Panc1 (cell line): ENCODE data around the gene MCU. TPM values are rescaled to one million over a fixed set of nuclear protein-coding genes. Genes with fewer than 3 reads are reported as not detected.
A peak's percentile ranks its signal among the peaks of the same experiment; 100 is the strongest.

Experiments used
- ATAC-seq: fragments of 200-7000 bp; cut with Tn5 transposase; 2 replicates; pipeline ENCODE4 v1.9.1; 2020; ENCODE audit warnings: mild to moderate bottlenecking, moderate library complexity
- BruUV-seq: library from RNA; stranded (reverse); fragments of 400-500 nt; replicated peaks from 2 replicates; lab custom pipeline; 2021; lab: Mats Ljungman, UMichigan
- CTCF ChIA-PET: fragments of 300-600 bp; sonication (Branson Sonifier 250); formaldehyde crosslinking; loops from one replicate; lab custom pipeline; 2022; ENCODE audit warnings: antibody characterized with exemption; lab: Charles Lee
- POLR2A ChIA-PET: fragments of 300-600 bp; sonication (Branson Sonifier 250); formaldehyde crosslinking; loops from one replicate; lab custom pipeline; 2022; ENCODE audit warnings: antibody characterized with exemption; lab: Charles Lee
- DNase-seq: peaks from one replicate; pipeline ENCODE4 v3.0.0-alpha.2; 2010; ENCODE audit warnings: low read depth, low spot score
- H3K27ac ChIP-seq: 2 replicates; pipeline ENCODE4 v1.5.1; 2011; ENCODE audit warnings: mild to moderate bottlenecking, low read length, inconsistent platforms
- H3K27me3 ChIP-seq: fragments of 200-500 bp; sonication (Bioruptor generic); 2 replicates; pipeline ENCODE4 v1.6.0; 2014; ENCODE audit warnings: low read length, inconsistent platforms; ENCODE audit not compliant: control insufficient read depth, insufficient read depth
- H3K36me3 ChIP-seq: fragments of 200-500 bp; sonication (Bioruptor generic); 2 replicates; pipeline ENCODE4 v1.5.1; 2014; ENCODE audit warnings: inconsistent platforms, mild to moderate bottlenecking, low read length, moderate library complexity; ENCODE audit not compliant: control insufficient read depth, insufficient read depth
- H3K4me1 ChIP-seq: 2 replicates; pipeline ENCODE4 v1.5.1; 2011; ENCODE audit warnings: inconsistent platforms, mild to moderate bottlenecking, low read length, moderate library complexity; ENCODE audit not compliant: control insufficient read depth, insufficient read depth
- H3K4me3 ChIP-seq, 2 experiments: 2 replicates each; pipeline ENCODE4 v1.5.1; 2011 to 2012; ENCODE audit warnings: low read depth in 2 of 2, low read length in 2 of 2, mild to moderate bottlenecking in 2 of 2, inconsistent platforms in 1 of 2, moderate library complexity in 1 of 2
- H3K9me3 ChIP-seq: fragments of 200-500 bp; sonication (Bioruptor generic); 2 replicates; pipeline ENCODE4 v1.5.1; 2014; ENCODE audit warnings: low read depth, mild to moderate bottlenecking, inconsistent platforms, low read length, moderate library complexity; ENCODE audit not compliant: control insufficient read depth, insufficient read depth
- CTCF ChIP-seq: fragments of 450-650 bp; IDR thresholded peaks from 2 replicates; pipeline ENCODE4 v1.5.1; 2017; ENCODE audit warnings: mild to moderate bottlenecking
- POLR2AphosphoS5 ChIP-seq: IDR thresholded peaks from 2 replicates; pipeline ENCODE4 v1.6.1; 2012; ENCODE audit warnings: mild to moderate bottlenecking, low read depth, low read length, moderate library complexity
- REST ChIP-seq, 2 experiments: IDR thresholded peaks; 2 replicates each; pipeline ENCODE4 v1.6.1; 2011 to 2012; ENCODE audit warnings: low read depth in 2 of 2, control low read depth in 1 of 2, low read length in 1 of 2, mild to moderate bottlenecking in 1 of 2, moderate library complexity in 1 of 2; ENCODE audit not compliant: insufficient read depth in 1 of 2
- SIN3A ChIP-seq: IDR thresholded peaks from 2 replicates; pipeline ENCODE4 v1.6.1; 2012; ENCODE audit warnings: low read depth, mild to moderate bottlenecking, low read length, moderate library complexity, borderline replicate concordance; ENCODE audit not compliant: insufficient read depth
- TCF7L2 ChIP-seq: IDR thresholded peaks from 2 replicates; pipeline ENCODE4 v1.6.1; 2011; ENCODE audit warnings: mild to moderate bottlenecking, low read depth, low read length, inconsistent platforms
- in situ Hi-C: cut with HindIII; loops from 2 replicates; pipeline ENCODE4 v1.10.0; 2016; ENCODE audit warnings: low sequenced_read_pairs, low pct_unique_long_range_greater_than_20kb
- intact Hi-C: fragments of 100-400 bp; cut with micrococcal nuclease; formaldehyde crosslinking; loops from one replicate; pipeline ENCODE4 v1.10.0; 2022; ENCODE audit not compliant: unreplicated experiment
- total RNA-seq: library from RNA; stranded (reverse); gene quantifications from one replicate; pipeline ENCODE4 v1.2.1, GENCODE V29; 2021; ENCODE audit not compliant: unreplicated experiment

The MCU gene
- total RNA-seq, 1 experiment from 2014 or later: 31.6 TPM

GRCh38 chr10:72889391-72889831 is 197.5 kb downstream of the MCU start:
- intact Hi-C loops: no loop called here
- H3K36me3 ChIP-seq: no peaks in the 10 kb centered on the region
- in situ Hi-C loops: no loop called here
- H3K4me1 ChIP-seq: no peaks in the 10 kb centered on the region
- CTCF ChIA-PET: no interaction called here
- ATAC-seq (no peak), DNase-seq (no peak)
- no peak for TF ChIP-seq POLR2AphosphoS5
- TF ChIP-seq CTCF: no peak
- no peak for TF ChIP-seq REST (IDR thresholded peaks at IDR 0.05; ENCODE audit: insufficient read depth in 1 of 2, low read depth in 2 of 2, low read length in 1 of 2)
- TF ChIP-seq SIN3A: no peak
- no peak for TF ChIP-seq TCF7L2
- no TSS peak for BruUV-seq
- H3K27me3 ChIP-seq: no peaks in the 10 kb centered on the region
- POLR2A ChIA-PET: no interaction called here
- no peaks in the 10 kb centered on the region for H3K9me3 ChIP-seq
- H3K4me3 ChIP-seq: no peak overlapping the region
- H3K27ac ChIP-seq: no peak overlapping the region

GRCh38 chr10:72890086-72890485 is 198.1 kb downstream of the MCU start:
- intact Hi-C loops: no loop called here
- DNase-seq (no peak), ATAC-seq (peak; percentile 48; the same call in 1 of the 2 replicates)
- no peaks in the 10 kb centered on the region for H3K36me3 ChIP-seq
- H3K27ac ChIP-seq: no peak overlapping the region
- no TSS peak for BruUV-seq
- ChIA-PET CTCF (no interaction called here), POLR2A (interaction anchor here (0.5 kb wide), 1 partner anchor 12 kb away, joined by 14 read pairs; no protein-coding TSS in a partner anchor)
- TF ChIP-seq TCF7L2: no peak
- TF ChIP-seq CTCF: no peak
- TF ChIP-seq POLR2AphosphoS5: no peak
- no peak for TF ChIP-seq SIN3A
- TF ChIP-seq REST (IDR thresholded peaks at IDR 0.05; ENCODE audit: insufficient read depth in 1 of 2, low read depth in 2 of 2, low read length in 1 of 2): no peak
- H3K9me3 ChIP-seq: no peaks in the 10 kb centered on the region
- no peaks in the 10 kb centered on the region for H3K4me1 ChIP-seq
- H3K4me3 ChIP-seq: no peak overlapping the region
- in situ Hi-C loops: no loop called here
- H3K27me3 ChIP-seq: no peaks in the 10 kb centered on the region
